Stimulated activated CD8-positive, alpha-beta memory T cell treated with anti-CD3 and anti-CD28 coated beads, Interleukin-4, amount 100 ng/mL, for 1 hour (primary cell): ENCODE results near the gene METTL21C.

ENCODE experiments used
- DNase-seq, 2 donors: peaks; one replicate each; pipeline ENCODE4 v3.0.0-alpha.2; 2020; ENCODE audit warnings: low read depth in 2 of 2, low spot score in 1 of 2

METTL21C gene

DNA sequence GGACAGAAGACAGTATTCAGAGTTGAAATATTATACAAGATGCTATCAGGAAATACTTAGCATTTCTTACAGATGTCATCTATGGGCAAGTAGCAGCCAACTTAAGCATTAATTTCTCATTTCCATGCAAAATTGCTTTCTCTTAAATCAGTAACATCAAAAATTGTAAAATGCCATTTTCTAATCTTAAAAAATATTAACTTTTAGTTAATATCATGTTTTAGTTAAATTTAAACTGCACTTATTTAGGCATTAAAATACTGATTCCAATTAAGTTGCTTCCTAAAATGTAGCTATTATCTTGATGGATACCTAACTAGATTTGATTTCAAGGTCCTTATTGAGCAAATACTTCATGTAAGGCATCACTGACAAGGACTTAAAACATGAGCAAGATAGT is 27.8 kb downstream of the METTL21C start:
- no peak for DNase-seq

- no peak for DNase-seq
Measured at GRCh38 chr13:102659168-102659713, 35.6 kb downstream of the METTL21C start.

GRCh38 chr13:102658660-102659059 is 36.2 kb downstream of the METTL21C start:
- no peak for DNase-seq

DNA sequence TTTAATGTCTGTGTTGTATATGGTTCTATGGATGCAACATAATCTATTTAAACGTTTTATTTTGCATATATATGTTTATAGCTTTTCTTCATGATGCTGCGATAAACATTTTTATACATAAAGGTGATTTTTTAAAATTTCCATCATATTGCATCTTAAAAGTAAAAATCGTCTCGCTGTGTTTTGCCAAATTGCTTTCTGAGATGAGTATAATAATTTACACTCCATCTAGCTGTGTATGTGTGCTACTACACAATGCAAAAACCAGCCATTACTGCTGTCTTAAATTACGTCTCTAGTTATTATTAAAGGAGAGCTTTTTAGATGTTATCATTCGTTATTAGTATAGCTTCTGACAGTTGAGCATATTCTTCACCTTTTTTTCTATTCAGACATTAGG is 37.2 kb downstream of the METTL21C start:
- no peak for DNase-seq

DNA sequence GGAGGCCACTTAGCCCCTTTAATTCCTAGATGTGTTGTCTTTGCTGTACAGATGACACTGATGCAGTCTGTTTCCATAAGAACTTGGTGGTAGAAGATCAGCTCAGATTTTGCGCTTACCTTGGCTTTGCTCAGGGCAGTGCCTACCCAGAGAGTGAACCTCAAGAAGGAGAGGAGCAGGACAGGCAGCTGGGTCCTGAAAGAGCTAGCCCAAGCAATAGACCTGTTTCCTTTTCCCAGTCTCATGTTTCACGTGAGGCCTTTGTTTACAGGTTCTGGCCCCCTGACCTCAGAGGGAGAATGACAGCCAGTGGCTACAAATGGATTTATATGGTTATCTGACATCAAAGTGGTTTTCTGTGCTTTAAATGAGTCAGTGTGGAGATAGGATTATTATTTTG is 40.1 kb downstream of the METTL21C start:
- DNase-seq: no peak

GRCh38 chr13:102651892-102652291 is 43.0 kb downstream of the METTL21C start:
- no peak for DNase-seq

- no peak for DNase-seq
Measured at GRCh38 chr13:102651392-102651791, 43.5 kb downstream of the METTL21C start.

- no peak for DNase-seq
Measured at GRCh38 chr13:102650444-102650843, 44.4 kb downstream of the METTL21C start.

GRCh38 chr13:102648046-102648445 is 46.8 kb downstream of the METTL21C start:
- no peak for DNase-seq

DNA sequence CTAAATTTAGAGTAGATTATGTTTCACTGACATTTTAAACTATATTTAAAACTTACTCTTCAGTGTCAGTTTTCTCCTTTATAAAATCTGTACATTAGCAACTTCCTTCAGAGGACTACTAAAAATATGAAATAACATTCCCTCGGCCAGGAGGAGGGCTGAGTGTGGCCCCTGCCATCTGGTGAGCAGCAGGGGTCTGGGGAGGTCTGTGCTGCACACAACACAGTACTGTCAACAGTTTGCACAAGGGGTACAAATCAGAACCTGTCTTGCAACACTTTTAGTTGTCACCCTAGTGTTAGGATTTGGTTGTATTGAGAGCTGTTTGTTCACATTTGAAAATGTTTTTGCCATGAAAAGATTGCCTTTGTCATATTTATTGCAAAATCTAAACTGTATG is 49.1 kb downstream of the METTL21C start:
- DNase-seq: no peak

DNA sequence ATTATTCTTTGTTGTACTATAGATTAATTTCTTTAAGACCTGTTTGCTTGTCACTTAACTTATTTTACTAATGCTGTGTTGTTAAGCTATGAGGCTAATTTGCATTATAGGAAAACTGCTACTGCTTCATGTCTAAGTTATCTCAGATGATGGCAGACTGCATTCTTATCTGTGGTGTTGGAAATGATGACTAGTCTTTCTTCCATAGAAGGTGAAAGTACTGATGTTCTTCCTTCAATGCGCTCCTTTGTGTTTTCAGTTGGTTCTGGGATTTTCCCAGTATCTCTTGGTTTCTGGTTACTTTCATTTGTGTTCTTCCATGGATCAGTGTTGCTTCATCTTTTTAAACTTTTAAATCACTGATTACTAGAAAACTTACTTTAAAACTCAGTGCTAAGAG is 51.2 kb downstream of the METTL21C start:
- DNase-seq: no peak

DNA sequence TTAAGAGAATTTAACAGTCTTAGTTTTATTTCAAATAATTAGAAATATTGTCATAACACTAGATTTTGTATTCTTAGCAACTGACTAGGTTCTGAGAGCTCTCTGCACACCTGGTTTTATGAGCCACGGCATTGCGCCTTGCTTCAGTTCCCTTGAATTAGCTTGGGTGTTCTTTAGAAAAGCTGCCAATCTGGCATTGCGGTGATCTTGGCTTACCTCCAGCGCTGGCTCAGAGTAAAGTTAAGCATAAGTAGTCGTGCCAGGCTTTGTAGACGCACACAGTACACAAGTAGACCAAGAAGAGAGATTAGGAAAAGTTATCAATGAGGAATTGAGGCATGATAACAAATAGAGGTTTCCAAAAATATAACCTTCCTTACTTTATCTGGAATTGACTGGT is 52.4 kb downstream of the METTL21C start:
- DNase-seq: no peak

- DNase-seq: no peak
Measured at GRCh38 chr13:102642029-102642428, 52.8 kb downstream of the METTL21C start.

DNA sequence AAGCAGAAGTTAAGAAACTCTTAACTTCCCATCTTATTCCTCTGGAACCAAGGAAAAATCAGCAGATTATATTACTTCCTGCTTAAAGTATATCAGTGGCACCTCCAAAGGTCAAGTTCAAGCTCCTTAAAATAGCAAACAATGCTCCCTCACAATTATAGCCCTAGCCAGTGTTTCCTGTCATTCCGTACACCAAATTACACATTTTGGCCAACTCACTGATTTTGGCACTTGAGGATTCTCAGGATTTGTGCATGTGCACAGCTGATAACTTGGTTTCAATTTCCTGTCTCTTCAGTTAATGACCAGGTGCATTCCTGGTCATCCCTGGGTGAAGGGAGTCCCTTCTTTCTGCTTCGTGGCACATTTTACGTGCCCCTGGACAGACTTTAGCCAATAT is 56.1 kb downstream of the METTL21C start:
- DNase-seq: no peak
